Measurements from ENCODE around the gene PXDN.

The PXDN gene

GRCh38 chr2:1715184-1716013 is 28.9 kb downstream of the PXDN start:
- DNase-seq: peak; percentile 24

DNA sequence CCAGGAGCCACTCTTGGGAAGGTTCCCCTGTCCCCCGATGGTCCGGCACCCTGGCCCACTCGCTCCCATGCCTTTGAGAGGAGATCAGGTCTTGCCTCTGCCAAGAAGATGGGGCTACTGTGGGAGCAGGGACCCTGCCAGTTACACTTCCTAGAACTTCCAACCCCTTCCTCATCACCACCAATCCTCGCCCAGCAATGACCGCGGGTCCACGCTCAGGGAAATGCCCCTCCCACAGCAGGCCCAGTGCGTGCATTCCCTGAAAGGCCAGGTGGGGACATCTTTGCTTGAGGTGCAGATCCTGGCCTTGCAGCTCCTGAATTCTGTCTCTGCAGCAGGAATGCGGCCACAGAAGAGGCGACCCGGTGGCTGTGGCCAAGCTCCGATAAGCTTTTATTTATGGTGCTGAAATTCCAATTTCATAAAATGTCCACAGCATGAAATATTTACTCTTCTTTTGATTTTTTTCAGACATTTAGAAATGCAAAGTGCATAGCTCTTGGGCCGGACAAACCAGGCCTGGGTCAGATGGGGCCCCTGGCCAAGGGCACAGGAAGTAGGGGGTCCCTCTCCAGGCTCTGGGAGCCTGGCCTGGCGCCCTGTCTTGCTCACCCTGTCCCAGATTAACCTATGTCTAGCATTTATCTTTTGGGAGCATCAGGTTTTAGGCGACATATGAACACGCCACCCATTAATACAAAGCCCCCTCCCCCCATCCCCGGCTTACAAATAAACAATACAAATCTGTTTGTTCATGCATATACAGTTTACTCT is 29.8 kb downstream of the PXDN start:
- no peaks in the 10 kb centered on the region for H3K4me1 ChIP-seq
- H3K36me3 ChIP-seq: no peaks in the 10 kb centered on the region
- DNase-seq: no peak
- no peak for TF ChIP-seq CTCF (IDR thresholded peaks at IDR 0.05; ENCODE audit: low read depth, low read length)
- no peaks in the 10 kb centered on the region for H3K9me3 ChIP-seq
- H3K27me3 ChIP-seq: no peaks in the 10 kb centered on the region
- H3K4me3 ChIP-seq (ENCODE audit: low read depth, low read length): no peak overlapping the region

More at GRCh38 chr2:1715184-1716013, 28.9 kb downstream of the PXDN start:
- Histone ChIP-seq H3K4me3 (ENCODE audit: low read depth, low read length) (no peak overlapping the region), H3K27me3 (no peaks in the 10 kb centered on the region), H3K4me1 (no peaks in the 10 kb centered on the region), H3K36me3 (no peaks in the 10 kb centered on the region), H3K9me3 (no peaks in the 10 kb centered on the region)
- no peak for TF ChIP-seq CTCF (IDR thresholded peaks at IDR 0.05; ENCODE audit: low read depth, low read length)

GRCh38 chr2:1713839-1714236 is 30.5 kb downstream of the PXDN start:
- H3K4me1 ChIP-seq: no peaks in the 10 kb centered on the region
- no peak for TF ChIP-seq CTCF (IDR thresholded peaks at IDR 0.05; ENCODE audit: low read depth, low read length)
- H3K36me3 ChIP-seq: no peaks in the 10 kb centered on the region
- no peaks in the 10 kb centered on the region for H3K27me3 ChIP-seq
- H3K4me3 ChIP-seq (ENCODE audit: low read depth, low read length): no peak overlapping the region
- DNase-seq: no peak
- H3K9me3 ChIP-seq: no peaks in the 10 kb centered on the region

- no peak for TF ChIP-seq CTCF (IDR thresholded peaks at IDR 0.05; ENCODE audit: low read depth, low read length)
- no peak overlapping the region for H3K4me3 ChIP-seq (ENCODE audit: low read depth, low read length)
- no peaks in the 10 kb centered on the region for H3K36me3 ChIP-seq
- H3K27me3 ChIP-seq: no peaks in the 10 kb centered on the region
- DNase-seq: no peak
- no peaks in the 10 kb centered on the region for H3K9me3 ChIP-seq
- H3K4me1 ChIP-seq: no peaks in the 10 kb centered on the region
These were observed 31.0 kb downstream of the PXDN start for GRCh38 chr2:1713142-1713838.

GRCh38 chr2:1709946-1710560 is 34.3 kb downstream of the PXDN start:
- DNase-seq: no peak
- H3K9me3 ChIP-seq: no peaks in the 10 kb centered on the region
- H3K36me3 ChIP-seq: no peaks in the 10 kb centered on the region
- H3K4me1 ChIP-seq: no peaks in the 10 kb centered on the region
- no peak for TF ChIP-seq CTCF (IDR thresholded peaks at IDR 0.05; ENCODE audit: low read depth, low read length)
- H3K27me3 ChIP-seq: no peaks in the 10 kb centered on the region
- H3K4me3 ChIP-seq (ENCODE audit: low read depth, low read length): no peak overlapping the region
